Astrocyte of the spinal cord (primary cell): ENCODE data around the gene LOXL4.
A peak's percentile ranks its signal among the peaks of the same experiment; 100 is the strongest.

Source experiments
- DNase-seq: peaks from one replicate; pipeline ENCODE4 v3.0.0; 2011; ENCODE audit warnings: low read depth, low spot score
- H3K4me3 ChIP-seq: 2 replicates; pipeline ENCODE4 v1.5.1; 2011; ENCODE audit warnings: low read depth, mild to moderate bottlenecking, low read length, moderate library complexity
- in situ Hi-C: cut with HindIII; loops from 2 replicates; pipeline ENCODE4 v1.10.0; 2017; ENCODE audit warnings: low sequenced_read_pairs
- TF ChIP-seq, protein P1 (sequence below): IDR thresholded peaks from 2 replicates; pipeline ENCODE4 v1.5.1; 2012; ENCODE audit warnings: low read depth, mild to moderate bottlenecking, low read length, inconsistent platforms

LOXL4 gene

DNA sequence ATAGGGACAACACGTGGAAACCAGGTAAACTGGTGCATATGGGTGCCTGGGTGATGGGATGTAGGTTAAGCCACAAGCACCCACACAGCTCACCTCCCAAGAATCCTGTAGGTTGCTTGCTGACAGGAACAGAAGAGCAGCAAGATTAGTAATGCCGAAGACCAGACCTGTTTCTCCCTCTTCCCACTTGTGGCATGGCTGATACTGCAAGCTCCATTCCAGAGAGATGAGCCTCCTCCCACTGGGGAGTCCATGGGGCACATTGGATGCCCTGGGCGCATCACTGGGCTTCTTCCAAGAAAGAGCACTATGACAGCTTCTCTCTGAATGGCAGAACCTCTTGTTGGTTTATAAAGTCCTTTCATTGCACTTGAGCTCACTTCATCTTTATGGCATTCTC lies 44.4 kb upstream of the LOXL4 start:
- TF ChIP-seq, protein P1, sequence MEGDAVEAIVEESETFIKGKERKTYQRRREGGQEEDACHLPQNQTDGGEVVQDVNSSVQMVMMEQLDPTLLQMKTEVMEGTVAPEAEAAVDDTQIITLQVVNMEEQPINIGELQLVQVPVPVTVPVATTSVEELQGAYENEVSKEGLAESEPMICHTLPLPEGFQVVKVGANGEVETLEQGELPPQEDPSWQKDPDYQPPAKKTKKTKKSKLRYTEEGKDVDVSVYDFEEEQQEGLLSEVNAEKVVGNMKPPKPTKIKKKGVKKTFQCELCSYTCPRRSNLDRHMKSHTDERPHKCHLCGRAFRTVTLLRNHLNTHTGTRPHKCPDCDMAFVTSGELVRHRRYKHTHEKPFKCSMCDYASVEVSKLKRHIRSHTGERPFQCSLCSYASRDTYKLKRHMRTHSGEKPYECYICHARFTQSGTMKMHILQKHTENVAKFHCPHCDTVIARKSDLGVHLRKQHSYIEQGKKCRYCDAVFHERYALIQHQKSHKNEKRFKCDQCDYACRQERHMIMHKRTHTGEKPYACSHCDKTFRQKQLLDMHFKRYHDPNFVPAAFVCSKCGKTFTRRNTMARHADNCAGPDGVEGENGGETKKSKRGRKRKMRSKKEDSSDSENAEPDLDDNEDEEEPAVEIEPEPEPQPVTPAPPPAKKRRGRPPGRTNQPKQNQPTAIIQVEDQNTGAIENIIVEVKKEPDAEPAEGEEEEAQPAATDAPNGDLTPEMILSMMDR: no peak
- DNase-seq: no peak
- H3K4me3 ChIP-seq: no peak overlapping the region
- in situ Hi-C loops: no loop called here

DNA sequence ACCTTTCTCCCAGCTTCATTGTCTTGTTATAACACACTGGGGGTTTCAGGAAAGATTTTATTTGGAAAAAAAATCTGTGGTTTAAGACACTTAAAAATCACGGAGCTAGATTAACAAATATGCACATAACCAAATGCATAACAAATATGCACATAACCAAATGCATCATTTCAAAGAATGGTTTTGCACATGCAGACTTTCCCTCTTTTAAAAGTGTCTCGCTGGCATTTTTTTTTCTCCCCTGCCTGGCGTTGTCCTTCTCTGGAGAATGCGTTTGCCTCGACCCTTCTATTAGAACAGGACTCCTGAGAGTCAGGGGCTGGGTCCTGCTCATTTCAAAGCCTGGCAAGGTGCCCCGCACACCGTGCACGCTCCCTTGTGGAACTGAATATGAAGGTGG lies 42.7 kb upstream of the LOXL4 start:
- in situ Hi-C loops: no loop called here
- TF ChIP-seq, protein P1: no peak
- H3K4me3 ChIP-seq: no peak overlapping the region
- DNase-seq: no peak

DNA sequence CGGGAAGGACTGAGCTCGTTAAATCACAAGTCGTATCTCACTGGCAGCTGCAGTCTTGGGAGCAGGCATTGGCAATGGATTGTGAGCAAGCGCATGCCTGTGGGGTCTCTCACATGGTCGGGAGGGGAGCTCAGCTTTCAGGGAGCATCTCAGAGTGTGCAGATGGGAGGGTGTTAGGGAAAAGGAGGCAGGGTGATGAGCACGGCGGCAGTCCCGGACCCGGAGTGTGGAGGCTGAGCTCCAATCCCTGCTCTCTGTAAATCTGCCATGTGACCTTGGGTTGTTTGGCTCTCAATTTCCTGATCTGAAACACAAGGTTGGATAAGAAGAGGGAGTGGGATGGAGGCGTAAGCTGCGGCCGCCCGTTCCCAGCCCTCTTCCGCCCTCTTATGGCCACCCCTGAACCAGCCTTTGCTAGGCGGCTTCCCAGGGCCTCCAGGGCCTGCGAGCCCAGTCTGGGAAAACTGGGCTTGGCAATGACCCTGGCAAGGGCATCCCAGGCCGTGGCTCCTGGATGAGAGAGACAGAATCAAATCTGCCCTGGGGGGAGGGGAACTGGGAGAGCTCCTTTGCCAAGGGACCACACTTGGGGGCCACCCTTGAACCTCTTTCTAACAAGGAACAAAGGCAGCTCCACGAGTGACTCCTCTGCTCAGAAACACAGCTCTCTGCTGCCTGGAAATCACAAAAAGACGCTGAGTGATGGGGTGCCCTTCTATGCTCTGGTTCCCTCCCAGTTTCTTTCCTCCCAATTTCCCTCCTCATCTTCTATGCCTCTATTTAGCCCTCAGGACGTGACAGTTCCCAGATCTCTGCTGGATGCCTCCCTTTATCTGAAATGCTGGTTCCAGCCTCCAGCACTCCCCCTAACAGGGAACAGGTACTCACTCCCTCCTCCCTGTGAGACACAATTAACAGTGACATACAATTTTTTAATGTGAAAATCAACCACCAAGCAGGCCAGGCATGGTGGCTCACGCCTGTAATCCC lies 41.7 kb upstream of the LOXL4 start:
- in situ Hi-C loops: no loop called here
- TF ChIP-seq, protein P1: peak; percentile 91
- H3K4me3 ChIP-seq: no peak overlapping the region
- DNase-seq: peak; percentile 83

DNA sequence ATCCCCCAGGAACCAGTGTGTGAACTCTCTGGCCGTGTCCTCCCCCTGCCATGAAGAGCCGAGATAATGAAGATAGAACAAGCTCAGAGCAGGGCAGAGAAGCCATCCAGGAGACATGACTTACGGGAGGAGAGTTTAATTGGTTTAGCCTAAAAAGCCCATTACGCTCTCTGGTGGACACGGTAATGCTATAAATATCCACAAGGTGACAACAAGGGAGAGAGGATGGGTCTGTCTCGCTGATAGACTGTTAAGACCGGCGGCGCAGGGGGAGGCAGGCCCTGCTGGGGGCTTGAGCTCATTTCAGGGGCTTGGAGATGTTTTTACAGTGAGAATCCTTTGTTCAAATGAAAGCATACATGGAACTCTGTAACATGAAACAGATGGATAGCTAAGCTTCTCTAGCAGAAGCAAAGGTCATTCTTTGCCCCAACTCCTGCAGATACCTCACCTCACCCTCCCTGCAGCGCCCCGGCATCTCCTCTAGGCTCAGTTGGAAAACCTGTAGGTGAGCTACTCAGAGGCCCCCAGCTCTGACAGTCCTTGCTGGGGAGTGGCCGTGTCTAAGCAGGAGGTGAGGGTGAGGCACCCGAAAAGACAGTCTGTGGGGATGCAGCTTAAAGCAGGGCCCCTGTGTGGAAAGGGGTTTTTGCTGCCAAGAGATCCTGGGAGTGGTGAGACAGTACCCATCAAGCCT lies 40.8 kb upstream of the LOXL4 start:
- in situ Hi-C loops: no loop called here
- no peak for DNase-seq
- TF ChIP-seq, protein P1: no peak
- H3K4me3 ChIP-seq: no peak overlapping the region

DNA sequence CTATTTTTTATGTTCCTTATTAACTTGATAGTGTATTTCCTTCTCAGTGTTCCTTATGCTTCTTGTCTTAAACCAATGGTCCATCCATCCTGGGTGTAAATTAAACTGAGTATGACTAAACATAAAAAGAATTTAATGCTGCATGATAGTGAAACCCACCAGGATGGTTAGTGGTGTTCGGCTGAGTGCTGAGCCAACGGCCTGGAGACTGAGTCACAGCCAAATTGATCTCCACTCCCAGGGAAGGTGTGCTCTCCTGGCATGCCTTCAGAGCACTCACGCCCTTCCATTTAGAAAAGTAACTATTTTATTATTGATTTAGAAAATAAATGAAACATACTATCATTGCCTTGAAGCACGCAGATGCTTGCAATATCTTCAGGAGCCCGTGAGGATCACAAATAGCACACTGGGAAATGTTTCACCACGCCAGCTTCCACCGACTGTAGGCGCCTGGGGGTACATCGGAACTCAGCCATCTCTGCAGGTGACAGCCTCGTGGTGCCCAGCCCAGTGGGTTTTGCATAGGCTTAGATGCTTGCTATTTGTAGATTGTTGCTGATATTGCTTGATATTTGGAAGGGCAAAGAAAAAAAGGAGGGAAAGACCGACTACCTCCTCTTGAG lies 40.0 kb upstream of the LOXL4 start:
- H3K4me3 ChIP-seq: no peak overlapping the region
- in situ Hi-C loops: no loop called here
- no peak for DNase-seq
- TF ChIP-seq, protein P1: no peak

DNA sequence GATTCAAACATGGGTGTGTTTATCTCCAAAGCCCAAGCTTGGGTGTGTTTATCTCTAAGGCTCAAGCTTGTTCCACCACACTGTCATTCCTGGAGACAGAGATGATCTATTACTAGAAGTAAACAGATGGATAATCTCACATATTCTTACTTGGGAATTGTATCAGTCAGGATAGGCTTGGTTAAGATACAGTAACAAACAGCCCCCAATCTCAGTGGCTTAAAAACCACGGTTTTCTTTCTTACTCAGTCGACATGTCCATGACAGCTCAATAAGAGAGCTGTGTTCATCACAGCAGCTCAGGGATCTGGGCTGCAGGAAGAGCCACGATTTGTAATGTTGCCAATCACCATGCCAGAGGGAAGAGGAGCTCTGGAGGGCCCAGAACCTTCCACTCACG lies 38.5 kb upstream of the LOXL4 start:
- TF ChIP-seq, protein P1: no peak
- no peak for DNase-seq
- H3K4me3 ChIP-seq: no peak overlapping the region
- in situ Hi-C loops: no loop called here
